Karpas-422 (cell line): Measurements from ENCODE around the gene GARIN5A. TPM values are rescaled to one million over a fixed set of nuclear protein-coding genes. Genes with fewer than 3 reads are reported as not detected.
"Not testable (repeated sequence)": the region's sequence is repeated elsewhere in the genome, so short reads cannot be mapped to it uniquely, and the experiment has no call there.

ENCODE experiments used
- DNase-seq: peaks from one replicate; pipeline ENCODE4 v3.0.0-alpha.2; 2015
- H2AFZ ChIP-seq: fragments of 200-600 bp; sonication (generic); 2 replicates; pipeline ENCODE4 v1.6.1; 2014; ENCODE audit warnings: antibody characterized with exemption, low read length, mixed read lengths
- H3K27ac ChIP-seq: fragments of 200-600 bp; sonication (generic); 2 replicates; pipeline ENCODE4 v1.5.1; 2014; ENCODE audit warnings: mild to moderate bottlenecking, low read length, moderate library complexity
- H3K27me3 ChIP-seq: fragments of 200-600 bp; sonication (generic); 2 replicates; pipeline ENCODE4 v1.6.1; 2014; ENCODE audit warnings: low read length, mixed read lengths
- H3K36me3 ChIP-seq: fragments of 200-600 bp; sonication (generic); 2 replicates; pipeline ENCODE4 v1.6.1; 2014; ENCODE audit warnings: low read length, mixed read lengths; ENCODE audit not compliant: insufficient read depth
- H3K4me1 ChIP-seq: fragments of 200-600 bp; sonication (generic); 2 replicates; pipeline ENCODE4 v1.6.1; 2014; ENCODE audit warnings: mild to moderate bottlenecking, low read length, mixed read lengths
- H3K4me2 ChIP-seq: fragments of 200-600 bp; sonication (generic); 2 replicates; pipeline ENCODE4 v1.6.1; 2014; ENCODE audit warnings: low read length, low read depth, mild to moderate bottlenecking; ENCODE audit not compliant: poor library complexity, severe bottlenecking
- H3K4me3 ChIP-seq: fragments of 200-600 bp; sonication (generic); 2 replicates; pipeline ENCODE4 v1.5.1; 2014; ENCODE audit warnings: mild to moderate bottlenecking, antibody characterized with exemption, low read length, mixed read lengths
- H3K79me2 ChIP-seq: fragments of 200-600 bp; sonication (generic); 2 replicates; pipeline ENCODE4 v1.6.1; 2014; ENCODE audit warnings: mild to moderate bottlenecking, low read length, mixed read lengths
- H3K9ac ChIP-seq: fragments of 200-600 bp; sonication (generic); 2 replicates; pipeline ENCODE4 v1.6.0; 2014; ENCODE audit warnings: low read length
- H3K9me2 ChIP-seq: fragments of 200-600 bp; sonication (generic), shearing (Covaris generic); replicated peaks from 2 replicates; pipeline ENCODE4 v1.6.0; 2014; ENCODE audit warnings: mild to moderate bottlenecking, low read length, moderate library complexity; ENCODE audit not compliant: insufficient read depth
- H3K9me3 ChIP-seq: fragments of 300-700, 200-600 bp; sonication (generic); 2 replicates; pipeline ENCODE4 v1.6.1; 2014; ENCODE audit warnings: low read length, mixed read lengths
- H4K20me1 ChIP-seq: fragments of 200-600 bp; sonication (generic); 2 replicates; pipeline ENCODE4 v1.6.1; 2014; ENCODE audit warnings: mild to moderate bottlenecking, antibody characterized with exemption, low read length, low read depth; ENCODE audit not compliant: insufficient read depth
- total RNA-seq: library from RNA; depleted of rRNA; stranded (reverse); fragments of >200 nt; shearing (Covaris generic); gene quantifications from 2 replicates; pipeline ENCODE4 v1.2.3, GENCODE V29; 2014; ENCODE audit warnings: low replicate concordance

Gene GARIN5A
- total RNA-seq, 1 experiment from 2014 or later: not detected

GRCh38 chr19:50478901-50479715 lies 2.5 kb upstream of the GARIN5A start:
- DNase-seq: peak; percentile 65
- H3K36me3 ChIP-seq: peaks cover 55% of the 10 kb centered on the region

GRCh38 chr19:50477751-50478515 lies 1.3 kb upstream of the GARIN5A start:
- H3K4me3 ChIP-seq: peak overlapping the region; percentile 98
- peaks cover 8% of the 10 kb centered on the region for H3K4me1 ChIP-seq
- no peak overlapping the region for H3K9ac ChIP-seq
- H3K9me2 ChIP-seq: no peaks in the 10 kb centered on the region
- no peak overlapping the region for H3K27ac ChIP-seq
- H3K79me2 ChIP-seq: peaks cover 29% of the 10 kb centered on the region
- peaks cover 9% of the 10 kb centered on the region for H3K9me3 ChIP-seq
- no peaks in the 10 kb centered on the region for H4K20me1 ChIP-seq
- H3K27me3 ChIP-seq: no peaks in the 10 kb centered on the region
- H3K4me2 ChIP-seq: peak overlapping the region; percentile 94
- H2AFZ ChIP-seq: no peak overlapping the region
- peaks cover 46% of the 10 kb centered on the region for H3K36me3 ChIP-seq
- no peak for DNase-seq

More at GRCh38 chr19:50478901-50479715, 2.5 kb upstream of the GARIN5A start:
- Histone ChIP-seq H3K9me3 (peaks cover 9% of the 10 kb centered on the region), H3K27me3 (no peaks in the 10 kb centered on the region), H3K4me3 (no peak overlapping the region), H4K20me1 (no peaks in the 10 kb centered on the region), H3K79me2 (peaks cover 29% of the 10 kb centered on the region), H3K9me2 (no peaks in the 10 kb centered on the region), H3K4me2 (no peak overlapping the region), H3K4me1 (peaks cover 8% of the 10 kb centered on the region), H3K9ac (no peak overlapping the region), H3K27ac (no peak overlapping the region), H2AFZ (no peak overlapping the region)

- H3K9ac ChIP-seq: peak overlapping the region; percentile 99
- peak overlapping the region; percentile 84 for H3K27ac ChIP-seq
- H3K4me2 ChIP-seq: peak overlapping the region; percentile 94
- peaks cover 38% of the 10 kb centered on the region for H3K36me3 ChIP-seq
- no peaks in the 10 kb centered on the region for H3K27me3 ChIP-seq
- H2AFZ ChIP-seq: 0 out of 2 replicates have a peak overlapping the region, but pooled peaks have one; percentile 82
- H4K20me1 ChIP-seq: no peaks in the 10 kb centered on the region
- peak overlapping the region; percentile 98 for H3K4me3 ChIP-seq
- H3K9me2 ChIP-seq: no peaks in the 10 kb centered on the region
- no peak for DNase-seq
- peaks cover 29% of the 10 kb centered on the region for H3K79me2 ChIP-seq
- H3K4me1 ChIP-seq: peaks cover 8% of the 10 kb centered on the region
- peaks cover 9% of the 10 kb centered on the region for H3K9me3 ChIP-seq
These were observed 225 bp upstream of the GARIN5A start for GRCh38 chr19:50476907-50477238.

GRCh38 chr19:50475736-50476223 lies 868 bp downstream of the GARIN5A start:
- Histone ChIP-seq H3K79me2 (peaks cover 29% of the 10 kb centered on the region), H4K20me1 (no peaks in the 10 kb centered on the region), H3K4me2 (no peak overlapping the region), H3K9me3 (peaks cover 9% of the 10 kb centered on the region), H3K4me3 (no peak overlapping the region), H3K9ac (no peak overlapping the region), H3K9me2 (no peaks in the 10 kb centered on the region), H3K27me3 (no peaks in the 10 kb centered on the region), H3K27ac (no peak overlapping the region), H3K36me3 (peaks cover 34% of the 10 kb centered on the region), H3K4me1 (peaks cover 8% of the 10 kb centered on the region), H2AFZ (no peak overlapping the region)
- no peak for DNase-seq

GRCh38 chr19:50475101-50475568 lies 1.5 kb downstream of the GARIN5A start:
- DNase-seq: no peak
- H2AFZ ChIP-seq: no peak overlapping the region
- no peak overlapping the region for H3K4me3 ChIP-seq
- peaks cover 29% of the 10 kb centered on the region for H3K79me2 ChIP-seq
- no peak overlapping the region for H3K4me2 ChIP-seq
- H3K9me2 ChIP-seq: no peaks in the 10 kb centered on the region
- H3K36me3 ChIP-seq: peaks cover 28% of the 10 kb centered on the region
- no peak overlapping the region for H3K9ac ChIP-seq
- no peak overlapping the region for H3K27ac ChIP-seq
- no peaks in the 10 kb centered on the region for H3K27me3 ChIP-seq
- peaks cover 9% of the 10 kb centered on the region for H3K9me3 ChIP-seq
- H3K4me1 ChIP-seq: peaks cover 8% of the 10 kb centered on the region
- no peaks in the 10 kb centered on the region for H4K20me1 ChIP-seq

- not testable (repeated sequence) for H3K27me3 ChIP-seq, DNase-seq, H3K4me2 ChIP-seq, H3K27ac ChIP-seq, H4K20me1 ChIP-seq, H3K9ac ChIP-seq, H3K4me3 ChIP-seq, H2AFZ ChIP-seq, H3K9me2 ChIP-seq, H3K4me1 ChIP-seq, H3K9me3 ChIP-seq
- Histone ChIP-seq H3K36me3 (peaks cover 10% of the 10 kb centered on the region), H3K79me2 (peaks cover 19% of the 10 kb centered on the region)
These were observed 3.3 kb downstream of the GARIN5A start for GRCh38 chr19:50473336-50473735.

- H3K4me1 ChIP-seq: no peaks in the 10 kb centered on the region
- H3K4me2 ChIP-seq: no peak overlapping the region
- H3K9me2 ChIP-seq: no peaks in the 10 kb centered on the region
- no peak overlapping the region for H3K4me3 ChIP-seq
- no peak overlapping the region for H3K27ac ChIP-seq
- H3K27me3 ChIP-seq: no peaks in the 10 kb centered on the region
- no peaks in the 10 kb centered on the region for H3K36me3 ChIP-seq
- H4K20me1 ChIP-seq: no peaks in the 10 kb centered on the region
- H2AFZ ChIP-seq: no peak overlapping the region
- no peak overlapping the region for H3K9ac ChIP-seq
- DNase-seq: no peak
- no peaks in the 10 kb centered on the region for H3K79me2 ChIP-seq
- H3K9me3 ChIP-seq: no peaks in the 10 kb centered on the region
These were observed 7.8 kb downstream of the GARIN5A start for GRCh38 chr19:50468818-50469217.

- Histone ChIP-seq H3K79me2 (no peaks in the 10 kb centered on the region), H3K9ac (no peak overlapping the region), H3K9me2 (no peaks in the 10 kb centered on the region), H2AFZ (no peak overlapping the region), H3K4me2 (no peak overlapping the region), H3K36me3 (no peaks in the 10 kb centered on the region), H3K4me3 (no peak overlapping the region), H3K4me1 (no peaks in the 10 kb centered on the region), H3K27me3 (no peaks in the 10 kb centered on the region), H4K20me1 (no peaks in the 10 kb centered on the region), H3K27ac (no peak overlapping the region), H3K9me3 (no peaks in the 10 kb centered on the region)
- DNase-seq: no peak
These were observed 9.1 kb downstream of the GARIN5A start for GRCh38 chr19:50467566-50467965.
